GM12873 (cell line): ENCODE measurements around the gene SND1.

Experiments used
- CTCF ChIP-seq: IDR thresholded peaks from 2 replicates; pipeline ENCODE4 v1.5.1; 2012; ENCODE audit warnings: low read depth, mild to moderate bottlenecking, moderate library complexity, low read length, control low read depth; ENCODE audit not compliant: insufficient read depth; ENCODE audit errors: missing control alignments

SND1 gene

GRCh38 chr7:128055637-128056036 lies 403.6 kb downstream of the SND1 start:
- TF ChIP-seq CTCF = no peak

GRCh38 chr7:128056901-128057300 lies 404.9 kb downstream of the SND1 start:
- no peak for TF ChIP-seq CTCF

- no peak for TF ChIP-seq CTCF
Observed at GRCh38 chr7:128057909-128058308, 405.9 kb downstream of the SND1 start.

- TF ChIP-seq CTCF = no peak
Observed at GRCh38 chr7:128059143-128059988, 407.4 kb downstream of the SND1 start.

- TF ChIP-seq CTCF = no peak
Observed at GRCh38 chr7:128060018-128060417, 408.0 kb downstream of the SND1 start.

- TF ChIP-seq CTCF = no peak
Observed at GRCh38 chr7:128063088-128063487, 411.1 kb downstream of the SND1 start.

GRCh38 chr7:128065872-128066271 lies 413.9 kb downstream of the SND1 start:
- TF ChIP-seq CTCF = no peak
